Stimulated activated naive CD8-positive, alpha-beta T cell treated with anti-CD3 and anti-CD28 coated beads, Interleukin-15, amount 100 ng/mL, for 72 hours (primary cell): ENCODE measurements around the gene SMC2.
A peak's percentile ranks its signal among the peaks of the same experiment; 100 is the strongest.

Experiments used
- ATAC-seq: fragments of 150-1000 bp; cut with Tn5 transposase; 2 replicates; pipeline ENCODE4 v1.10.0; 2021; ENCODE audit warnings: mild to moderate bottlenecking, moderate library complexity
- DNase-seq, 2 donors: peaks; one replicate each; pipeline ENCODE4 v3.0.0; 2021 to 2022
- H3K27ac Mint-ChIP-seq, 2 donors: one replicate each; pipeline ENCODE4 v1.8.0; 2022; ENCODE audit warnings: mild to moderate bottlenecking in 2 of 2, mixed read lengths in 2 of 2, moderate library complexity in 2 of 2
- H3K27me3 Mint-ChIP-seq: one replicate; pipeline ENCODE4 v1.8.0; 2022; ENCODE audit warnings: mixed read lengths
- H3K4me1 Mint-ChIP-seq: one replicate; pipeline ENCODE4 v1.8.0; 2022; ENCODE audit warnings: mild to moderate bottlenecking, mixed read lengths
- H3K4me3 Mint-ChIP-seq, 2 donors: one replicate each; pipeline ENCODE4 v1.8.0; 2022; ENCODE audit warnings: mild to moderate bottlenecking in 2 of 2, mixed read lengths in 2 of 2, moderate library complexity in 1 of 2
- H3K9me3 Mint-ChIP-seq, 2 donors: one replicate each; pipeline ENCODE4 v1.8.0; 2022; ENCODE audit warnings: mixed read lengths in 2 of 2

Gene SMC2

DNA sequence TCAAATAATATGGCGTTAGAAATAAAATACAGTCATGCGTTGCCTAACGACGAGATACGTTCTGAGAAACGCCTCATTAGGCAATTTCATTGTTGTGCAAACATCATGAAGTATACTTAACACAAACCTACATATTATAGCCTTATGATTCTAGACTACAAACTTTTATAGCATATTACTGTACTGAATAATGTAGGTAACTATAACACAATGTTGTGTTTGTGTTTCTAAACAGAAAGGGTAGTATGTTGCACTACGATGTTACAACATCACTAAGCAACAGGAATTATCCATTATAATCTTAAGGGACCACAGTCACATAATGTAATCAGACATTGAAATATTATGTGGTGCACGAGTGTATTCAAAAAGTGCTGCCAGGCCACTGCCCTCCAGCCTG lies 3.0 kb upstream of the SMC2 start:
- ATAC-seq (no peak), DNase-seq (no peak)
- Mint-ChIP-seq H3K27me3 (no peaks in the 10 kb centered on the region), H3K27ac (peak overlapping the region in 1 of 2 donors; percentile 57), H3K4me1 (peaks cover 21% of the 10 kb centered on the region), H3K9me3 (peaks cover 0 to 12% of the 10 kb centered on the region in 2 donors), H3K4me3 (no peak overlapping the region)

DNA sequence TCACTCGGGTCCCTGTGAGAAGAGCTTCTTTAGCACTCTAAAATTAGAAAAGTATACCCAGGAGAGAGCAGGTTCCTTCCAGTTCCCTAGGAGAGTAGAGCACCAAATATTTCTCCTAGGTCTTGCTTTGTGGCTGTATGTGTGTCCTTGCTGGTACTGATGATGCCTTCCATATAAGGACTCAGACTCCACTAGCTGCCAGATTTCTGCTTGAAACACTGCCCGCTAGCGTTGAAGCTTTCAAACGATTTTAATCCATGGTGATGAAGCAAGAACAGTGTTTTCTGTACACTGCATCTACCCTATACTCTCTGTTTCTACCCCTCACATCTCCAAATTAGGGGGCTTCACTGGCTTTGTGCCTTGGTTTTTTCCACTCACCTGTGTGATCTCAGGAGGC lies 2.4 kb upstream of the SMC2 start:
- Mint-ChIP-seq H3K4me3 (peak overlapping the region; percentile 41 to 96), H3K9me3 (peaks cover 0 to 12% of the 10 kb centered on the region in 2 donors), H3K27me3 (no peaks in the 10 kb centered on the region), H3K27ac (no peak overlapping the region), H3K4me1 (peaks cover 27% of the 10 kb centered on the region)
- ATAC-seq (no peak), DNase-seq (peak in 1 of 2 donors; percentile 22)

DNA sequence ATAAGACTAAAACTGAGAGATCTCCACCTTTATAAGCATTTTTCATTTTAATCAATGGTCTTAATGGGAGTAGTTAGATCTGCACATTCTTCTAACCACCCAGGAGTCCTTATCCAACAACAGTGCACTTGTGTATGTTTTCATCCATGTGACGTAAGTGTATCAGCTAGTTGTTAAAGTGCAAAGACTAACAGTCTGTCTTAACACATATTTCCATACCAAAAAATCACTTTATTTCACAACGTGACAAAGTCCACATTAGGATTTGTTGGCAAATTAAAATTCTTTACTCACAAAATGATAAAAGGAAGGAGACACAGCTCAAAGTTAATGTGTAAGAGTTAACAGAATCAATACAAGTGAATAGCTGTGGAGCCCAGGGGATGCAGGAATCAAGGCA lies 1.9 kb upstream of the SMC2 start:
- Mint-ChIP-seq H3K9me3 (peaks cover 0 to 12% of the 10 kb centered on the region in 2 donors), H3K4me1 (peaks cover 30% of the 10 kb centered on the region), H3K27ac (no peak overlapping the region), H3K4me3 (peak overlapping the region; percentile 14 to 96), H3K27me3 (no peaks in the 10 kb centered on the region)
- ATAC-seq = no peak
- DNase-seq = no peak

DNA sequence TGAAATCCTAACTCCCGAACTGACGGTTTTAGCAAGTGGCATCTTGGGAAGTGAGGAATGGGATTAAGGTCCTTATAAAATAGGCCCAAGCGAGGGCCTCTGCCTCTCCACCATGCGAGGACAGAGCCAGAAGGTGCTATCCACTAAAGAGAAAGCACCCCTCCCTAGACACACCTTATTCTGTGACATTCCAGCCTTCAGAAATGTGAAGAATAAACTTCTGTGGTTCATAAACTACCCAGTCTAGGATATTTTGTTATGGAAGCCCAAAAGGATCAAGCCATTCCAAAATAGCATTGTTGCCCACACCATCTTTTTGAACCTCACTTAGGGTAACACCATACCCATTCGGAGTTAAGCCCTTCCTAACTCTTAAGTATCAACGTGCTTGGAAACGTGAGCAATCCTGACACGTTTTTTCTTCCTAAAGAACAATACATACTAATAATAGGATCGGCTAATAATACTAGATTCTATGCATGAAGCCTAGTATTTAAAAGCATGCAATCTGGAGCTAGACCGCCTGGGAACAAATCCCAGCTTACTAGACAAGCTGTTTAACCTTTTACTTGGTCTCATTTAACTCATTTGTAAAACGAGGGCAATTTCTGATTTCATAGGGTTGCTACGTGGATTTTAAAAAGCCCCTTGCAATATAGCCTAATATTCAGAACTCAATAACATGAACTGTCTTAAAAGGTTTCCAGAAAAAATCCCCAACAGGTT lies 1.1 kb upstream of the SMC2 start:
- Mint-ChIP-seq H3K4me3 (peak overlapping the region; percentile 96 to 99), H3K4me1 (peaks cover 30% of the 10 kb centered on the region), H3K27ac (peak overlapping the region; percentile 100), H3K27me3 (no peaks in the 10 kb centered on the region), H3K9me3 (peaks cover 0 to 12% of the 10 kb centered on the region in 2 donors)
- DNase-seq (no peak), ATAC-seq (no peak)

DNA sequence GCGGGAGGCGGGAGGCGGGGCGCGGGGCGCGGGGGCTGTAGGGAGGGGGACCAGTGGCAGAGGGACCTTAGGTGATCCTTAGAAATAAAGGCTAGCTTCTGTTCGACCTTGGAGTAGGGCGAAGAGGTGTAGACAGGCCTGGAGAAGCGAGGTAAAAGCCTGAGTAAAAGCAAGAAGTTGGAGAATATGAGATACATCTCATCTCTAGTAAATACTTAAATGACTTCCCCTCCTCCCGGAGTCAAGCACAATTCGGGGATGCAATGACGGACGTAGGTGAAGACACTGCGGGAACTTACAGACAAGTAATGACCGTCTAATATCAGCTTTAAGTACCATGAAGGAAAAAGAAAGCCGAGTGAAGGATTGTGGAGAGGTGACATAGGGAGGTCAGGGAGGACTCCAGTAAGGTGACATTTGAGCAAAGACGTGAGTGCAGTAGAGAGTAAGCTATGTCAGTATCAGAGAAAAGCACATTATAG lies 466 bp downstream of the SMC2 start:
- Mint-ChIP-seq H3K9me3 (no peaks in the 10 kb centered on the region), H3K4me3 (peak overlapping the region; percentile 96 to 99)
- peak; percentile 2 for ATAC-seq

DNA sequence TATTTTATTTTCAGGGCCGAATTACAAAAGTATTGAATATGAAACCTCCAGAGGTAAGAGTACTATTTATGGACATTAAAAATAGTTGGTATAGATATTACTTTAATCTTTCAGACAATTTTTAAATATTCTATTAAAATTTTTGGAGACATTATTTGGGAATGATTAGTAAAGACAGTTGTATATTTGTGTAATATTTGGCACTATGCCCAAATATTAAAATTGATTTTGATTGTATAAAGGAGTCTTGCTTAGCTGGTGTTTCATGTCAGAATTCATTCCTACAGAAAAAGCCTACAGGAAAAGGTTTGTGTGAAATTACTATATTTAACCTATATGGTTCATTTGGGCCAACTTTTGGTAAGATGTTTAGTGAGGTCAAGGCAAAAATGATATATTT lies 5.5 kb downstream of the SMC2 start:
- Mint-ChIP-seq H3K27me3 (no peaks in the 10 kb centered on the region), H3K9me3 (no peaks in the 10 kb centered on the region), H3K4me1 (peaks cover 19% of the 10 kb centered on the region), H3K4me3 (no peak overlapping the region), H3K27ac (no peak overlapping the region)
- DNase-seq = no peak
- no peak for ATAC-seq

More for the DNA sequence above, 466 bp downstream of the SMC2 start:
- H3K4me1 Mint-ChIP-seq = peaks cover 30% of the 10 kb centered on the region
- DNase-seq = no peak
- no peaks in the 10 kb centered on the region for H3K27me3 Mint-ChIP-seq
- H3K27ac Mint-ChIP-seq = peak overlapping the region; percentile 100

DNA sequence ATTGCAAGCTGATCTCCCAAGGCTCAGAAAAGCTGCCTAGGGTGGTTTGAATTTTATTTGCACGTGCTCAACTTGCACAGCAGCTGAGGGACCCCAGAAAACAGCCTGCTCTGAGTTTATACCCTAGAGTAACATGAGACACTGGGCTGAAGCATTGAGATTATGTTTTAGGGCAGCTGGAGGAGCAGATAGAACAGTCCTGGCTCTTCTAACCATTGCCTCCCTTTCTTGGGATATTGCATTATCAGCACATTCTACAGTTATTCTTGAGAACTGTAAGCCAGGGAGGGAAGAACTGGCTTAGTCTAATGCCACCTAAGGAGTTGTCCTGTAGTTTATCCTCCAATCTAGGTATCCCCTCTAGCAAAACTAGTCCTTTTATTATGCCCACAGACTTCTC lies 10.3 kb downstream of the SMC2 start:
- Mint-ChIP-seq H3K27ac (no peak overlapping the region), H3K4me1 (no peaks in the 10 kb centered on the region), H3K4me3 (no peak overlapping the region), H3K27me3 (no peaks in the 10 kb centered on the region), H3K9me3 (no peaks in the 10 kb centered on the region)
- DNase-seq (no peak), ATAC-seq (no peak)

DNA sequence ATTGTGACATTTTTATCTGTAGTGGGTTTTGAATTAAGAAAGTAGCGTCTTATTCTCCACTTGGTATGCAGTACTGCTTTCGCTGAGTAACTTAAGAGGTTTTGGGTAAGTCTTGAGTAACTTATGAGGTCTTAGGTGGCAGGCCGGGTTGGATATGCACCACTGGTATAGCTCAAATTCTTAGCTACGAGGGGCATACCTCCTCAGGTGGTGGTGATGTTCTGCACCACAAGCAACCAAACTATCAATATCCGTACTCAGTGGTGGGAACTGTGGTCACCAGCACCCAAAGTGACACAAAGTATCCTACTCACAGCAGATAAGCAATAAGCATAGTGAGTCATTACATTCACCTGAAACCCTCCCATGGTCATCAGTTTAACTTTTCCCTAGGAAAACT lies 13.7 kb downstream of the SMC2 start:
- ATAC-seq (peak; percentile 42), DNase-seq (no peak)
- no peaks in the 10 kb centered on the region for H3K9me3 Mint-ChIP-seq
- no peak overlapping the region for H3K27ac Mint-ChIP-seq
- no peaks in the 10 kb centered on the region for H3K27me3 Mint-ChIP-seq
- no peak overlapping the region for H3K4me3 Mint-ChIP-seq
- no peaks in the 10 kb centered on the region for H3K4me1 Mint-ChIP-seq

DNA sequence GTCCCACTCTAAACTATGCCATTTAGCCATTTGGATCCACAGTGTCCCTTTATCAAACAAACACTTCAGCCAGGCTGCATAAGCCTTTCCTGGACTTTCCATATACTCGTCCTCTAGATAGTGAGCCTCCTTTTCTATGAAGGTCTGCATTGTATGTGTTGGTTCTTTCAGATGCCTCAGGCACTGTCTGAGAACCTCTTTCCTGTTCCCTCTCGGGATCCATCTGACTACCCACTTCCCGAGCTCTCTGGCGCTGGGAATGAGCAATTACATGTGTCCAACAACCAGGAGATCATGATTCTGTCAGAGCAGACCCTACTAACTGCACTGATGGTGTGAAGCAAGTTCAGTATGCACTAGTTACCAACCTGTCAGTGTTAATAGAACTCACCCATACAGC lies 14.2 kb downstream of the SMC2 start:
- ATAC-seq = no peak
- DNase-seq = no peak
- Mint-ChIP-seq H3K4me1 (no peaks in the 10 kb centered on the region), H3K27me3 (no peaks in the 10 kb centered on the region), H3K27ac (no peak overlapping the region), H3K9me3 (no peaks in the 10 kb centered on the region), H3K4me3 (no peak overlapping the region)

DNA sequence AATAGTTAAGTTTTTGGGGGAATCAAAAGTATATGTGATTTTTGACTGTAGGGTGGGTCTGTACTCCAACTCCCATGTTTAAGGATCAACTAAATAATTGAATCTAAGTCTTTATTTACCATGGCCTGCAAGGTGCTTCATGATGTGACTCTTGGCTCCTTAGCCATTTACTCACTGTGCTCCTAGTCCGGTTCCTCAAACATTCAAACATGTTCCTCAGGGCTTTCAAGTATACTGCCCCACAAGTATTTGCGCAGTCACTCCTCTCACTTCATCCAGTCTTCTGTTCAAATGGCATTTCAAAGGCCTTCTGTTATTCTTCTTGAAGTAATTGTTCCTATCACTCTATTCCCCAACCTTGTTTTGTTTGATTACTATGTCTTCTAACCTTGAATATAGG lies 16.4 kb downstream of the SMC2 start:
- Mint-ChIP-seq H3K27ac (no peak overlapping the region), H3K4me3 (no peak overlapping the region), H3K9me3 (no peaks in the 10 kb centered on the region), H3K27me3 (no peaks in the 10 kb centered on the region), H3K4me1 (no peaks in the 10 kb centered on the region)
- no peak for DNase-seq
- no peak for ATAC-seq

DNA sequence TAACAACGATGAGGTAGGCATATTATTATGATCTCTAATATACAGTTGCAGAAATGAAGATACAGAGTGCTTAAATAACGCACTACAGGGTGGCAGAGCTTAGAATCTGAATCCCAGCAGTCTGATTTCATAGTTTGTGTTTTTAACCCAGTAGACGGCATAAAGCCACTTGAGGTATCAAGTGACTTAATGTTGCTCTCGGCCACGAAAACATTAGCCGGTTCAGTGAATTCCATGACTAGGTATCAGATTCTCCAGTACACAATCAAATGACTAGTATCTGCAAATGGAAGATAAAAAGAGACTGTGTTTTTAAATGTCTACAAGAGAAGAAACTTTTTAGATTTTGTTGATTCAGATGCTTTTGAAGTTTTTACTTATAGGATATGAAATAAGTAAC lies 24.8 kb downstream of the SMC2 start:
- no peaks in the 10 kb centered on the region for H3K27me3 Mint-ChIP-seq
- no peak overlapping the region for H3K4me3 Mint-ChIP-seq
- no peak for ATAC-seq
- no peaks in the 10 kb centered on the region for H3K9me3 Mint-ChIP-seq
- H3K27ac Mint-ChIP-seq = no peak overlapping the region
- DNase-seq = no peak
- no peaks in the 10 kb centered on the region for H3K4me1 Mint-ChIP-seq

DNA sequence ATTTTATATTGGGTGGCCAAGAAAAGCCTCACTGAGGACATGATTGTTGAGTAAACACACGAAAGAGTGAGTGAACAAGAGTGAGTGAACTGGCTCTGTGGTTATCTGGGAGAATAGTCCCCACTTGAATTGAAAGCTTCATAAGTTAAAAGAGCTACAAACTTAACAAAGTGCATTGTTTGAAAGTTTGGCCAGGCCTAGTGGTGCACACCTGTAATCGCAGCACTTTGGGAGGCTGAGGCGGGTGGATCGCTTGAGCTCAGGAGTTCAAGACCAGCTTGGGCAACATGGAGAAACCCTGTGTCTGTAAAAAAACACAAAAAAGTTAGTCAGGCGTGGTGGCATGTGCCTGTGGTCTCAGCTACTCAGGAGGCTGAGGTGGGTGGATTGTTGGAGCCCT lies 26.9 kb downstream of the SMC2 start:
- H3K4me1 Mint-ChIP-seq = no peaks in the 10 kb centered on the region
- no peaks in the 10 kb centered on the region for H3K27me3 Mint-ChIP-seq
- no peaks in the 10 kb centered on the region for H3K9me3 Mint-ChIP-seq
- no peak overlapping the region for H3K4me3 Mint-ChIP-seq
- ATAC-seq (no peak), DNase-seq (no peak)
- H3K27ac Mint-ChIP-seq = no peak overlapping the region

DNA sequence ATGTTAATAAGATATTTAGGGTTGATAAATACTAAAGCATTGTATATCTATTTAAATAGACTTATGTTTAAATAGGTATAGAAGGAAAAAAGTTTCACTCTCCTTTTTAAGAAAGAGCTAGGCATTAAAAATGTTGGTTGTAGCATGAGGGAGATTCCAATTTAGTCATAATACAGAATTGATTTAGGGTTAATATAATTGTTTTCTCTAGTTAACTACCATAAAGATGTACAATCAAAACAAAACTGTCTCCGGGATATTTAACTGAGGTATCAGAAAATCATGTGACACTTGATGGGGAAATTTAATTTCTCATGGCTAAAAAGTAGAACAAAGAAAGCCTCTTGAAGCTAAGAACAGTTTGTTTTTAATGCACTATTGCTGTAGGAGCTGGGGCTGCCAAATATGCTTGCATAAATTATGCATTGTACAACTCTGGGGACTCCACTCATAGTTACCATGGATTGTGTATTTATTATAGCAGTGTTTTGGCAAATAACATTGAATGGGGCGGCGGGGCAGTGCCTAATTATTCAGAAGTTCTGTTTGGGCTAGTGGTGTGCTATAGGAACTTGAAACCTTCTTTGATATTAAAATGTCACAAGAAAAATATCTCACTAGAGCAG lies 44.2 kb downstream of the SMC2 start:
- Mint-ChIP-seq H3K4me1 (no peaks in the 10 kb centered on the region), H3K27me3 (no peaks in the 10 kb centered on the region), H3K4me3 (no peak overlapping the region), H3K9me3 (no peaks in the 10 kb centered on the region), H3K27ac (no peak overlapping the region)
- DNase-seq = no peak
- ATAC-seq = no peak

DNA sequence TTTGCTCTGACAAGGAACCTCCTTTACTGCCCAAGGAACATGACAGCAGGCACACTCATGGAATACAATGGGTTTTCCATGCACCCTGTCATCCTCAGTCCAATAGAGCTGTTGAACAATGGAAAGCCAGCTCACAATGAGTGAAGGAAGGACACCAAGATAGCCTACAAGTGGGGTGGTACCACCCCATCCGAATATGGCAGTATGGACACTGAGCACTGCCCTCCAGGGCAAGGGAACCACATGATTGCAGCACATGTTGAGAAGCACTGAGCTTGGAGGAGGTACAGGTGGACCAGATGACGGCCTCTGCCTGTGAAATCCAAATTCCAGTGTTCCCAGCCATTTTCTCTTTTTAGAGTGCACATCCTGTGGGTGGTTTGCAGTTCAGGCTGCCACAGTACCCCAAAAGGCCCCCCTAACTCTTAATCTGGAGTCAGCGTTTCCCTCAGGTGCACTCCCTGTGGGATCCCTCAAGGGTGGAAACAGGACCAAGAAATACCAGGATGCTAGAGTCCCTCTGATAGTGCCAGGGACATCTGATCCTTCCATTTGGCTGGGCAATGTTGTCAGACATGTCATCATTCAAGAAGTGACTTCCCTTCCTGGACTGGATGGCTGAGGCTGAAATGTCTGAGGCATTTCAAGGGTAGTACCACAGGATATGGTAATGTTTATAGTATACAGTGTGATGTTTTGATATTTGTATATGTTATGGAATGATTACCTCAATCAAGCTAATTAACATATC lies 48.9 kb downstream of the SMC2 start:
- no peak for DNase-seq
- Mint-ChIP-seq H3K9me3 (no peaks in the 10 kb centered on the region), H3K27ac (no peak overlapping the region), H3K4me1 (no peaks in the 10 kb centered on the region), H3K27me3 (no peaks in the 10 kb centered on the region), H3K4me3 (no peak overlapping the region)
- ATAC-seq = peak; percentile 33

DNA sequence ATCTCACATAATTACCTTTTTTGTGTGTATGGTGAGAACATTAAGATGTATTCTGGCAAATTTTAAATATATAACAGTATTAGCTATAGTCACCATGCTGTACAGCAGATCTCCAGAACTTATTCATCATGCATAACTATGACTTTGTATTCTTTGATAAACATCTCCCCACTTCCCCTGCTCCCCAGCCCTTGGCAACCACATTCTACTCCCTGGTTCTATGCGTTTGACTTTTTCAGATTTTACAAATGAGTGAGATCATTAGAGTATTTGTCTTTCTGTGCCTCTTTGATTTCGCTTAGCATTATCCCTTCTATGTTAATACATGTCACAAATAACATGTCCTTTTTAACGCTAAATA lies 49.4 kb downstream of the SMC2 start:
- Mint-ChIP-seq H3K27ac (no peak overlapping the region), H3K9me3 (no peaks in the 10 kb centered on the region), H3K27me3 (no peaks in the 10 kb centered on the region), H3K4me1 (no peaks in the 10 kb centered on the region), H3K4me3 (no peak overlapping the region)
- ATAC-seq (no peak), DNase-seq (no peak)

DNA sequence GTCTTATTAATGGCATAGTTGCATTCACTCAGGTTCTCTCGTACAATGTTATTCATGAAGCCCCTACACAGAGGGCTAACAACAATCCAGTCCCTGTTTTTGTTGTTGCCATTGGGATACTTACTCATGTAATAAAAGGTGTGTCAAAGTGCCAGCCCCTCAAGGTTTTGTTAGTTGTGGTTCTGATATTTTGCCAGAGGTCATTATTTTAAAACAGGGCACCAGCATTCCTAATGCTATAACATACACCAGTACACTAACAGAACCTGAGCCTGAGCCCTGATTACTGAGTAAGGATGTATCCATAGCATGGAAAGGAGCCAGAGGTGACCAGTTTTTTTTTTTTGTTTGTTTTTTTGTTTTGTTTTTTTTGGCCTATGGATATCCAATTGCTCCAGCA lies 50.2 kb downstream of the SMC2 start:
- Mint-ChIP-seq H3K9me3 (no peaks in the 10 kb centered on the region), H3K27me3 (no peaks in the 10 kb centered on the region), H3K27ac (no peak overlapping the region), H3K4me1 (no peaks in the 10 kb centered on the region), H3K4me3 (no peak overlapping the region)
- no peak for DNase-seq
- ATAC-seq = peak; percentile 28
